CD4-positive, alpha-beta T cell treated with Interleukin-17A for 1 hour (primary cell): ENCODE measurements around the gene ROBO1.

Source experiments
- DNase-seq: peaks from one replicate; pipeline ENCODE4 v3.0.0-alpha.2; 2020

ROBO1 gene

GRCh38 chr3:78825118-78825857 lies 942.5 kb downstream of the ROBO1 start:
- no peak for DNase-seq

- DNase-seq: no peak
These were observed 943.9 kb downstream of the ROBO1 start for GRCh38 chr3:78823859-78824258.

GRCh38 chr3:78823434-78823833 lies 944.4 kb downstream of the ROBO1 start:
- DNase-seq: no peak

GRCh38 chr3:78822726-78823125 lies 945.1 kb downstream of the ROBO1 start:
- DNase-seq: no peak

GRCh38 chr3:78820542-78820941 lies 947.3 kb downstream of the ROBO1 start:
- no peak for DNase-seq

- no peak for DNase-seq
These were observed 949.4 kb downstream of the ROBO1 start for GRCh38 chr3:78818161-78818985.

GRCh38 chr3:78814893-78815562 lies 952.8 kb downstream of the ROBO1 start:
- no peak for DNase-seq

GRCh38 chr3:78812166-78812565 lies 955.6 kb downstream of the ROBO1 start:
- DNase-seq: no peak

- no peak for DNase-seq
These were observed 957.8 kb downstream of the ROBO1 start for GRCh38 chr3:78809966-78810365.

- no peak for DNase-seq
These were observed 963.4 kb downstream of the ROBO1 start for GRCh38 chr3:78804251-78805037.

- DNase-seq: no peak
These were observed 965.3 kb downstream of the ROBO1 start for GRCh38 chr3:78802562-78802930.

- DNase-seq: no peak
These were observed 965.8 kb downstream of the ROBO1 start for GRCh38 chr3:78801926-78802561.

GRCh38 chr3:78799681-78800080 lies 968.1 kb downstream of the ROBO1 start:
- no peak for DNase-seq

GRCh38 chr3:78798266-78798832 lies 969.4 kb downstream of the ROBO1 start:
- DNase-seq: no peak

GRCh38 chr3:78794431-78794830 lies 973.4 kb downstream of the ROBO1 start:
- no peak for DNase-seq

GRCh38 chr3:78792733-78793132 lies 975.1 kb downstream of the ROBO1 start:
- no peak for DNase-seq

- DNase-seq: no peak
These were observed 975.6 kb downstream of the ROBO1 start for GRCh38 chr3:78792212-78792611.

GRCh38 chr3:78791753-78792152 lies 976.0 kb downstream of the ROBO1 start:
- no peak for DNase-seq

GRCh38 chr3:78788839-78789238 lies 979.0 kb downstream of the ROBO1 start:
- DNase-seq: no peak

- no peak for DNase-seq
These were observed 982.8 kb downstream of the ROBO1 start for GRCh38 chr3:78785004-78785403.

GRCh38 chr3:78781351-78781750 lies 986.4 kb downstream of the ROBO1 start:
- DNase-seq: no peak
